GM18498 (cell line): ENCODE measurements around the gene DEFB131B.
"Not testable (repeated sequence)": the region's sequence is repeated elsewhere in the genome, so short reads cannot be mapped to it uniquely, and the experiment has no call there.

Experiments
- ATAC-seq: cut with Tn5 transposase; IDR thresholded peaks from one replicate; pipeline ENCODE4 v1.9.1; 2021; ENCODE audit warnings: mild to moderate bottlenecking, moderate library complexity; ENCODE audit not compliant: unreplicated experiment

DEFB131B gene, protein sequence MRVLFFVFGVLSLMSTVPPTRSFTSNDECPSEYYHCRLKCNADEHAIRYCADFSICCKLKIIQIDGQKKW

GRCh38 chr11:71878059-71878458 lies at the start of gene DEFB131B:
DEFB131B (plus strand) TSS chr11:71878453; CDS start chr11:71878453, 0 bp downstream.
- not testable (repeated sequence) for ATAC-seq

DNA sequence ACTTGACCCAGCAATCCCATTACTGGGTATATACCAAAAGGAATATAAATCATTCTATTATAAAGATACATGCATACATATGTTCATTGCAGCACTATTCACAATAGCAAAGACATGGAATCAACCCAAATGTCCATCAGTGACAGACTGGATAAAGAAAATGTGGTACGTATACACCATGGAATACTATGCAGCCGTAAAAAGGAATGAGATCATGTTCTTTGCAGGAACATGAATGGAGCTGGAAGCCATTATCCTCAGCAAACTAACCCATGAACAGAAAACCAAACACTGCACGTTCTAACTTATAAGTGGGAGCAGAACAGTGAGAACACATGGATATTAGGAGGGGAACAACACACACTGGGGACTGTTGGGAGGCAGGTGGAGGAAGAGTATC lies 49.0 kb upstream of the DEFB131B start:
- not testable (repeated sequence) for ATAC-seq

- not testable (repeated sequence) for ATAC-seq
Observed at GRCh38 chr11:71829686-71830085, 48.6 kb upstream of the DEFB131B start.

- ATAC-seq, result not testable (repeated sequence)
Observed at GRCh38 chr11:71832811-71833210, 45.4 kb upstream of the DEFB131B start, which contains the start of gene DEFB108B. DEFB108B (plus strand) TSS chr11:71833200; CDS start chr11:71833200, 0 bp downstream.

DNA sequence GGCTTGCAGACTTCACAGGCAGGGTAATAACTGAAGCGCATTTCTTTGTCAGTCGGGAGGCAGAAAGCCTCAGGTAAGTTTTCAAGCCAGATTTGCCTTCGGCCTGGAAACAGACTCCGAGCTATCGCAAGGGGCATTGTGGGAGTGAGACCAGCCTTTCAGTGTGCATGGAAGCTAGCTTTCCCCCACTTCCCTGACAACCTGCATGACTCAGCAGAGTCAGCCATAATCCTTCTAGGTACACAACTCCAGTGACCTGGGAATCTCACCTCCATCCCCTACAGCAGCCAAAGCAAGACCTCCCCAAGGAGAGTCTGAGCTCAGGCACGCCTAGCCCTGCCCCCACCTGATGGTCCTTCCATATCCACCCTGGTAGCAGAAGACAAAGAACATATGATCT lies 35.5 kb upstream of the DEFB131B start:
- ATAC-seq, result not testable (repeated sequence)

GRCh38 chr11:71843355-71843754 lies 34.9 kb upstream of the DEFB131B start:
- not testable (repeated sequence) for ATAC-seq

DNA sequence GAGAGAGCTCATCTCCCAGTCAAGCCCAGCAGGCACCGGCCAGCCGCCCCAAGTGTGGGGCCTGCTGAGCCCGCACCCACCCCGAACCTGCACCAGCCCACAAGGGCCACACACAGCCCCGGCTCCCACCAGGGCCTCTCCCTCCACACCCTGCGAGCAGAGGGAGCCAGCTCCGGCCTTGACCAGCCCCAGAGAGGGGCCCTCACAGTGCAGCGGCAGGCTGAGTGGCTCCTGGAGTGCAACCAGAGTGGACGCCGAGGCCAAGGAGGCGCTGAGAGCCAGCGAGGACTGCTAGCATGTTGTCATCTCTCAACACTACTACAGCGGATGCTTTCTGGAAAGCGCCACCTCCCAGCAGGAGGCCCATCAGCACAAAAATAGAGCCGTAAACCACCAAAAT lies 34.4 kb upstream of the DEFB131B start:
- no peak for ATAC-seq

DNA sequence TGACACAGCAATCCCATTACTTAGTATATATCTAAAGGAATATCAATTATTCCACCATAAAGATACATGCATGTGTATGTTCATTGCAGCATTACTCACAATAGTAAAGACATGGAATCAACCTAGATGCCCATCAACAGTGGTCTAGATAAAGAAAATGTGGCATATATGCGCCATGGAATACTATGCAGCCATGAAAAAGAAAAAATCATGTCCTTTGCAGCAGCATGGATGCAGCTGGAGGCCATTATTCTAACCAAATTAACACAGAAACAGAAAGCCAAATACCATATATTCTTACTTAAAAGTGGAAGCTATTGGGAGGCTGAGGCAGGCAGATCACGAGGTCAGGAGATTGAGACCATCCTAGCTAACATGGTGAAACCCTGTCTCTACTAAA lies 24.4 kb upstream of the DEFB131B start:
- not testable (repeated sequence) for ATAC-seq

DNA sequence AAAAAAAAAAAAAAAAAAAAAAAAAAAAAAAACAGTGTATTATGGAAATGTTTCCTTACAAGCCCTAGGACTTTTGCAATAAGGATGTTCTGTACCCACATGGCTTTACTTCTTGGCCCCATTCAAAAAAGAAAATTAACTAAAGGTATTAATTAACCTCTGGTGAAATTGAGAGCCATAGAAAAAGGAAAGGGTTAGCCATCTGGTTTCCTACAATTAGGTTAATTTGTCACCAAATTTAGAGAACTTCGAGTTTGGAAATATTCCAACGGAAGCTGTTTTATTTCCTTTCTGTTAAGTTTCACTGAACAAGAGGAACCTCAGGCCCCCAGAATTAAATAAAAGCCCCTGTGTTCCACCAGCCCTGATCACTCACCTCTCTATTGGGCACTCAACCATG lies 22.4 kb upstream of the DEFB131B start:
- not testable (repeated sequence) for ATAC-seq

- ATAC-seq, result not testable (repeated sequence)
Observed at GRCh38 chr11:71860835-71861234, 17.4 kb upstream of the DEFB131B start.

DNA sequence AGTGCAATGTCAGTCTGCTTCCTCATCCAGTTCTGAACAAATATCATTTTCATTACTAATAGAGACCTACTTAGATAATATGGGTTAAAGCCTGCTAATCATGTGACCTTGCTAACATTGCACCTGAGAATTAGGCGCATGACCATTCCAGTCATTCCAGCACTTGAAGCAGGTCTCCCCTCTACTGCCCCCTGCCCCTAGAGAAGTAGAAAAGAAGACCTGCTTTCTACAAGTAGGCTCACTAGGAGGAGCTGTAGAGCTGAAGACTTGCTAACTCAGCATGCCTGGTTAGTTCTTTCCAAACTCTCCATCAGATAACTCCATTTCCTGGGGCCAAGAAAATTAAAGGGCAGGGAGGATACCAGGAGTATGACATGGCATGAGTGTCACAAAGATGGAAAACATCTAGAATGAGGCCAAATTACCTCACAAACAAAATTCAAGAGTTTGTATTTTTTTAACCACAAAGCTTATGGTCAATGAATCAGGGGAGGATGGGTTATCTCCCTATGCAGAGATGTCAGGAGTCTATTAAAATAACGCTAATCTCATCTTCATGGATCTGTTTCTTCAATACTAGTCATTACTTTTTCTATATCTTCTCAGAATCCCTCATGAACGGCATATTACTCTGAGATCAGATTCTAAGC lies 14.2 kb upstream of the DEFB131B start:
- not testable (repeated sequence) for ATAC-seq

- not testable (repeated sequence) for ATAC-seq
Observed at GRCh38 chr11:71867209-71867608, 11.0 kb upstream of the DEFB131B start.

GRCh38 chr11:71869931-71870330 lies 8.3 kb upstream of the DEFB131B start:
- not testable (repeated sequence) for ATAC-seq

GRCh38 chr11:71870661-71871060 lies 7.6 kb upstream of the DEFB131B start:
- not testable (repeated sequence) for ATAC-seq

- ATAC-seq, result not testable (repeated sequence)
Observed at GRCh38 chr11:71876262-71876661, 2.0 kb upstream of the DEFB131B start.

- ATAC-seq, result not testable (repeated sequence)
Observed at GRCh38 chr11:71885806-71886205, 7.6 kb downstream of the DEFB131B start.

GRCh38 chr11:71888335-71889010 lies 10.2 kb downstream of the DEFB131B start:
- not testable (repeated sequence) for ATAC-seq

GRCh38 chr11:71889181-71889872 lies 11.1 kb downstream of the DEFB131B start:
- ATAC-seq, result not testable (repeated sequence)

GRCh38 chr11:71895961-71896360 lies 17.7 kb downstream of the DEFB131B start:
- no peak for ATAC-seq

DNA sequence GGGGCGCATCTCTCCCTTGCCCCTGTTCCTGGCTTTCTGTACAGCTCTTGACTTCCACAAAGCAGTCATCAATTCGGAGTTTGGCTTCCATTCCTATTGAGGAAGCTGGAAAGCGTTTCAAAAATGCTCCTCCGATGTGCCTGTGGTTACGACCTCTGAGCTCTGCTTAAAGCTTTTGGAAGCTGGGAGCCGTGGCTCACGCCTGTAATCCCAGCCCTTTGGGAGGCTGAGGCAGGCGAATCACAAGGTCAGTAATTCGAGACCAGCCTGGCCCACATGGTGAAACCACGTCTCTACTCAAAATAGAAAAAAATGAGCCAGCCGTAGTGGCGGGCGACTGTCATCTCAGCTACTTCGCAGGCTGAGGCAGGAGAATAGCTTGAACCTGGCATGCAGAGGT lies 22.9 kb downstream of the DEFB131B start:
- not testable (repeated sequence) for ATAC-seq

DNA sequence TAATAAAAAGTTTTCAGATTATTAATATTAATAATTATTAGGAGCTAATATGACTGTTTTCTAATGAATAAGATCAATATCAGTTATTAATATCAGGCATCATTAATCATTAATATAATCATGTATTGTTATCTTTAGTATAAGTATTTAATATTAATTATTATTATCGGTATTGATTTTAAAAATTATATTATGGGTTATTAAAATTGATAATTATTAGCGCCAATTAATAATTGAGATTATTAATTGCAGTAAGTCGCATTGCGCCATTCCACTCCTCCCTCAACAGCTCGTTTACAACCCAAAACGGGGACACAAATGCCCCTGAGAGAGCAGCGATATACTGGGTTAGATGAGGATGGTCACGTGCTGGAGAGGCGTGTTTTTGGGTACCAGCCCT lies 30.0 kb downstream of the DEFB131B start:
- ATAC-seq, result no peak
